ENCODE results near the gene SLC19A1.
"Not testable (repeated sequence)": the region's sequence is repeated elsewhere in the genome, so short reads cannot be mapped to it uniquely, and the experiment has no call there.

SLC19A1 gene

DNA sequence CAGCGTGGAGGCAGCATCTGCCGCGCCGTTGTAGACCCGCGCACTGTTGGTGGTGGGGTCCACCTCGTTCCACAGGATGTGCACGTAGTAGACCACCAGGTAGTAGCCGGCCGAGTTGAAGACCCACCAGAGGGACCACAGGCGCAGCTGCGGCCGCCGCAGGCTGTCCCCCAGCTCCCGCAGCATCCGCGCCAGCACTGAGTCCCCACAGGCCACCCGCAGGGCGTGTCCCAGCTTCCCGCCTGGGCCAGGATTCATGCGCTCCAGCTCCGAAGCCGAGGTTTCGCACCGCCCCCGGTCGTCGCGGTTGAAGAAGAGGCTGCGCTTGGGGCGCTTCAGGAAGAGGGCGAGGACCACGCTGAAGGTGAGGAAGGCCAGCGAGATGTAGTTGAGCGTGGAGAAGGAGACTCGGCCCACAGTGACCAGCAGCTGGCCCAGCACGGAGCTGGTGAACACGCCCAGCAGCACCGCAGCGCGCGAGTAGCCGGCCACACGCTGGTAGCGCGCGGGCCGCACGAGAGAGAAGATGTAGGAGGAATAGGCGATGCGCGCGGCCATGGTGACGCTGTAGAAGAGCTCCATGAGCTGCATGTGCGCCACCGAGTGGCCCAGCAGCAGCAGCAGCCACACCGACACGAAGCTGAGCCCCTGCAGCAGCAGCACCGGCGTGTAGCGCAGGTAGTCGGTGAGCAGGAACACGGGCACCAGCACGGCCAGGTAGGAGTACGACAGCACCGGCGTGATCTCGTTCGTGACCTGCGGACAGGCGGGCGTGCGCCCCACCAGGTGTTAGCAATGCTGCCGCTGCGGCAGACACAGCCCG is 10.6 kb downstream of the SLC19A1 start:
- DNase-seq, result no peak

DNA sequence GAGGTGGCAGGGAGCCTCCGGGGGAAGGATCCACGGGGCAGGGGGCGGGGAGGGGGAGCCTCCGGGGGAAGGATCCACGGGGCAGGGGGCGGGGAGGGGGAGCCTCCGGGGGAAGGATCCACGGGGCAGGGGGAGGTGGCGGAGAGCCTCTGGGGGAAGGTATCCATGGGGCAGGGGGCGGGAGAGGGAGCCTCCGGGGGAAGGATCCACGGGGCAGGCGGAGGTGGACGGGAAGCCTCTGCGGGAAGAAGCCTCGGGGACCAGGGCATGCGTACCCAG is 11.2 kb downstream of the SLC19A1 start:
- DNase-seq, result not testable (repeated sequence)

DNA sequence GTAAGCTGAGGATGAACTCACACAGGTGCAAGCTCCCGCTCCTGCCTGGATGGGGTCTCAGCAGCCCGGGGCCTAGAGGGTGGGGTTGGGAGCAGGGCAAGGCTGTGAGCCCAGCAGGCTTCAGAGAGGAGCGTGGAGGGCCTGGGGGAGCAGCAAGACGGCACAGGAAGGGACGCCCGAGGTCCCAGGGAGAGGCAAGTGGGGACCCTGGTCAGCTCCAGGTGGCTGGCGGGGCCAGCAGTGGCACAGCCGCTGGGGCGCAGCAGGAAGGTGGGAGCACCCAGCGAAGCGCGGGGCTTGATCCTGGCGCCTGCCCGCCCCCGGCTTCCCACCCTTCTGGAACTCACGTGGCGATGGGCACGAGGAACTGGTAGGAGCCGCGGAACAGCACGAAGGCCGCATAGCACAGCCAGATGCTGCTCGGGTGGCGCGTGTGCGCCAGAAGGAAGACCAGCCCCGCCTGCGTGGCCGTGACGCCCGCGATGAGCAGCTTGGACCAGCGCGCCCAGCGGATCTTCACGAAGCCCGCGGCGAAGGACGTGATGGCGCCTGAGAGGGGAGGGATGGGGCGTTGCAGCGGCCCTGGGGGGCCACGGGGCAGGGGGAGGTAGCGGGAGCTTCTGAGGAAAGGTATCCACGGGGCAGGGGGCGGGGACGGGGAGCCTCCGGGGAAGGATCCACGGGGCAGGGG is 11.7 kb downstream of the SLC19A1 start:
- no peak for DNase-seq

DNA sequence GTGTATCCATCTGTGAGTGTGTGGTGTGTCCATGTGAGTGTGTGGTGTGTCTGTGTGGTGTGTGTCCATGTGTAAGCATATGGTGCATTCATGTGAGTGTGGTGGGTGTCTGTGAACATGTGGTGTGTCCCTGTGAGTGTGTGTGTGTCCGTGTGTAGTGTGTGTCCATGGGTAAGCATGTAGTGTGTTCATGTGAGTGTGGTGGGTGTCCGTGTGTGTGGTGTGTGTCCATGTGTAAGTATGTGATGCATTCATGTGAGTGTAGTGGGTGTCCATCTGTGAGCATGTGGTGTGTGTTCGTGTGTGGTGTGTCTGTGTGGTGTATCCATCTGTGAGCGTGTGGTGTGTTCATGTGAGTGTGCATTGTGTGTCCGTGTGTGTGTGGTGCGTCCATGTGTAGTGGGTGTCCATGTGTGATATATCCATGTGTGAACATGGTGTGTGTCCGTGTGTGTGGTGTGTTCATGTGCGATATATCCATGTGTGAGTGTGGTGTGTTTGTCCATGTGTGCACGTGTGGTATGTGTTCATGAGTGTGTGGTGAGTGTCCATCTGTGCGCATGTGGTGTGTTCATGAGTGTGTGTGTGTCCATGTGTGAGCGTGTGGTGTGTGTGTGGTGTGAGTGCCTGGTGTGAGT is 12.3 kb downstream of the SLC19A1 start:
- DNase-seq, result no peak

DNA sequence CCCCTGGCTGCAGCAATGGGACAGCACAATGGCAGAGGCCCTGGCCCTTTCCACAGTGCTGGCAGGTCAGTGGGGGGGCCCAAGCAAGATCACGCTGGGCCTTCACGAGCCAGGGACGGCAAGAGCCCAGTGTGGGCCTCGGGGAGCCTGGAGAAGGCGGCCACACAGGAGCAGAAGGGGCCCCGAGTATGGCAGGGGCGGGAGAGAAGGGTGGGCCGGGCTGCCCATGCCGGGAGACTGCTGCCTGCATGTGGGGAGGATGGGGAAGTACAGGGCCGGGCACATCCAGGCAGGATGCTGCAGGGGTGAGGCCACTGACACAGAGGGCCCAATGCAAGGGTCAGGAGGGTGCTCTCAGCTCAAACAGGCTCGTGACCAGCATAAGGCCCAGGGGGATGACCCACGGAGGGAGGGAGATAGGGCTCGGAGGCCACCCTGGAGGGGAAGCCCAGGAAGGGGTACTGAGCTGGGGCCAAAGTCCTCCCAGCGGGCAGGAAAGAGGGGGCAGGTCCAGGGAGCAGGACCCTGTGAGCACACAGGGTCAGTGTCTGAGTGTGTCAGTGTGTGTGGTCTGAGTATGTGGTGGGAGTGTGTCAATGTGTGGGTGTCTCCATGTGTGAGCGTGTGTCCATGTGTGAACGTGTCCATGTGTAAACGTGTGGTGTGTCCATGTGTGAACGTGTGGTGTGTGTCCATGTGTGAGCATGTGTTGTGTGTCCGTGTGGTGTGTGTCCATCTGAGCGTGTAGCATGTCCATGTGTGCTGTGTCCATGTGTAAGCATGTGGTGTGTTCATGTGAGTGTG is 13.1 kb downstream of the SLC19A1 start:
- no peak for DNase-seq

DNA sequence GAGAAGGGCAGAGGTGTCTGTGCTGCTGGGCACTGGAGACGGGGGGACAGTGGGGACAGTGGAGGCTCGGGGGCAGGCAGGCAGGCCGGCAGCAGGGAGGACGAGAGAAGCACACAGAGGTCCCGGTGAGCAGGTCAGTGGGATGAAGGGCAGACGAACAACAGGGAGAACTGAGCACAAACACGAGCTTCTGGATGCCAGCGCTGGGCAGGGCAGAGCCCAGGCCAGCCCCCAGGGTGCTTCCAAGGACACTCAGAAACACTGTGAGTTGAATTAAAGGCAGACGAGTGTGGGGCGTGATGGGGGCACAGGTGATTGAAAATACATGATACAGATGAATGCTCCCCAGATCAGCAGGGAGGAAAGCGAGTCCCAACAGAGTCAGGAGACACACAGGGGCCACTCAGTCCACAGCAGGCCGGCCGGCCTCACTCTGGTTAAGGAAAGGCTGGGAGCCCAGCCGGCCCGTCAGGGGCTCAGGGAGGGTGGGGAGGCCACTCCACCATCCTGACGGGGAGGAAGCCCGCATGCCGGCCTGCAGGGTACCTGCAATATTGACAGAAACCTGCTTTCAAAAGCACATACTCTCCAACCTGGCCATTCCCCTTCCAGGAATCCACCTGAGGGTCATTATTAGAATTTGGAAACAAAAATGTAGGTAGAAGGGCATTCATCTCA is 14.1 kb downstream of the SLC19A1 start:
- DNase-seq, result no peak

DNA sequence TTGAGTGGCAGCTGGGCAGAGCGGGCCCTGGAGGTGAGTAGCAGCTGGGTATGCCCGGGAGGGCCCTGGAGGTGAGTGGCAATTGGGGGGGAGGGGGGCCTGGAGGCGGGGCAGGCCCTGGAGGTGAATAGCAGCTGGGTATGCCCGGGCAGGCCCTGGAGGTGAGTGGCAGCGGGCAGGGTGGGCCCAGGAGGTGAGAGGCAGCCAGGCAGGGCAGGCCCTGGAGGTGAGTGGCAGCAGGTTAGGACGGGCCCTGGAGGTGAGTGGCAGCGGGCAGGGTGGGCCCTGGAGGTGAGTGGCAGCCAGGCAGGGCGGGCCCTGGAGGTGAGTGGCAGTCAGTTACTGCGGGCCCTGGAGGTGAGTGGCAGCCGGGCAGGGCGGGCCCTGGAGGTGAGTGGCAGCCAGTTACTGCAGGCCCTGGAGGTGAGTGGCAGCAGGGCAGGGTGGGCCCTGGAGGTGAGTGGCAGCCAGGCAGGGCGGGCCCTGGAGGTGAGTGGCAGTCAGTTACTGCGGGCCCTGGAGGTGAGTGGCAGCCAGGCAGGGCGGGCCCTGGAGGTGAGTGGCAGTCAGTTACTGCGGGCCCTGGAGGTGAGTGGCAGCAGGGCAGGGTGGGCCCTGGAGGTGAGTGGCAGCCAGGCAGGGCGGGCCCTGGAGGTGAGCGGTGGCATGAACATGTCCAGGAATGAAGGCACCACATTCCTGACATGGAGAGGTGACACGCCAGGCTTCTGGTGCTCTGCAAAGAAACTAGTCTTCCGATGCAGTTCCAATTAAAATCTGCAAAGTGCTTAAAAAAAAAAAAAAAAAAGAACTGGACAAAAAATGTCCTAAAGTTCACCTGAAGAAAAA is 14.9 kb downstream of the SLC19A1 start:
- DNase-seq, result not testable (repeated sequence)

DNA sequence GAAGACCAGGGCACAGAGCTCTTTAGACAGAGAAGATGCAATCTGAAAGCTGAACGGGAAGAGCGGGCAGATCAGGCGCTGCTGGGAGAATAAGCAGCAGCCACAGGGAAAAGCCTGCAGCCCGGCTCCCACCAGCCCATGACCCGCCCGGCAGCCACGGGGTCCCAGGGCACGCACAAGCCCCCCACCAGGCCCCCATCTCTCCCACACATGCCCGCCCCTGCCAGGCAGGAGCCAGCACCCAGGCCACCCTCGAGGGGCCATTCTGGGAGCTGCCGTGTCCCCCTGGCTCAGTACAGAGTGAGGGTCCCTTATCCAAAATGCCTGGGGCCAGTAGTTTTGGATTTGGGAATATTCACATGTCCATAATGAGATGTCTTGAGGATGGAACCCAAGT is 16.3 kb downstream of the SLC19A1 start:
- DNase-seq, result no peak

DNA sequence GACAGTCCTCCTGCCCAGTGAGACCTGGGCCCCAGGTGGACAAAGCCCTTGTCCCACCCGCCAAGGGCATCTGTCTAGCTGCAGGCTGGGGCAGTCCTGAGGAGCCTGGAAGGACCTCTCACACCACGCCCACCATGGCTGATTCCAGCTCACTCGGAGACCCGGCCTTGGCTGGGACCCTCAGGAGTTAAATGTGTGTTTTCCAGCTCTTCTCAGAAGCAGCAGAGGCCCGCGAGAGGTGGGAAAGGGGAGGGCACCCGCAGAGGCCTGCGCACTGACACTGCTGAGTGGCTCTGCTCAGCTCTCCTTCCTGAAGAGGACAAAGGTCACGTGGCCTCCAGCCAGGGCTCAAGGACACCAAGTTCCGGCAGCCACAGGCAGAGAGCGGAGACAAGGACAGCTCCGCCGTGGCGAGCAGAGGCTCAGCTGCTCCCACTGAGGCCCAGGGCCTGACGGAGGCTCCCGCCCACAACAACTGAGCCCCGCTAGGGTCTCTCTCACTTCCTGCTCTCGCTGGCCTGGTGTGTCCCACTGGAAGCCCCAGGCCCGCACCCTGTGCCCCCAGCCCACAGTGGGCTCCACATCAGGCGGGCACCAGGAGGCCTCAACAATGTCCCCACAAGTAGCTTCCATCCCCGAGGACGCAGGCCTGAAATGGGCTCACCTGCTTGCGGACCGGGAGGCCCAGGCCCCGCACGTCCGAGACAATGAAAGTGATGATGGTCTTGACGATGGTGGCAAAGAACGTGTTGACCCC is 16.9 kb downstream of the SLC19A1 start:
- no peak for DNase-seq

DNA sequence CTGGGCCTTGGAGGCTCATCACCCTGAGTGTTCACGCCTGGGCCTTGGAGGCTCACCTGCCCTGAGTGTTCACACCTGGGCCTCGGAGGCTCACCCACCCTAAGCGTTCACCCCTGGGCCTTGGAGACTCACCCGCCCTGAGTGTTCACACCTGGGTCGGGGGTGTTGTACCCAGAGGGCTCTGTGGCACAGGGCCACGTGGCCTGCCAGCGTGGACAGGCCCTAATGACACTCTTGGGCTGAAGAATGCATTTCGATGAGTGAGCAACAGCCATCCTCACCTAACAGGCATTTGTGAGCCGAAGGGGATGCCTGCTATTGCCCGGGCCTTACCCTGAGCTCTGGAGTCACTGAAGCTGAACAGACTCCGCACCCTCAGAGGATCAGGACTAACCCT is 17.5 kb downstream of the SLC19A1 start:
- no peak for DNase-seq

DNA sequence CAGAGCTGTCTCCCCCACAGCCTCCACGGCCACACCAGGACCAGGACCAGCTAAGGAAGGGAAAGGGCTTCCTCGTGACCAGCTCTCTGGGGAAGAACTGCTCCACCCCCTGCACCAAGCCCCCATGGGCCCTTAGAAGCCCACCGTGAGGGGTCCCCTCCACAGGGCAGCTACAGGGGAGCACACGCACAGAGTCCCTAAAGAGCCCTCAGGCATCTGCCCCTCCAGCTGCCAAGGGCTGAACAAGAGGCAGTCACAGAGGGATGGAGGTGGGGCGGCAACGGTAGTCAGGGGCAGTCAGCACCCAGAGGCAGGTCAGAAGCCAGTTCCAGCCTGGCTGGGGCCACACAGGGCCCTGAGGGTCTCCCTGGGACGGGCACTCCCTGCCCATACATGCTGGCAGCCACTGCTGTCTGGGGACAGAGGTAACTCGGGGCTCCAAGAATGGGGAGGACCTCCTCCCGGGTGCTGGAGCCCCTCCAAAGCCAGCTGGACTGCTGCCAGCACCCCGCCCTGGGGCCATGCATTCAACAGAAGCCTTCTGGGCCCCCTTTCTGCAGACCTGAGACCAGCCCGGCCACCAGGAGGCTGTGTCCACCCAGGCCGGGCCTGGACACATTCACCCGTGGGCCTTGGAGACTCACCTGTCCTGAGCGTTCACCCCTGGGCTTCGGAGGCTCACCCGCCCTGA is 18.7 kb downstream of the SLC19A1 start:
- DNase-seq, result no peak

DNA sequence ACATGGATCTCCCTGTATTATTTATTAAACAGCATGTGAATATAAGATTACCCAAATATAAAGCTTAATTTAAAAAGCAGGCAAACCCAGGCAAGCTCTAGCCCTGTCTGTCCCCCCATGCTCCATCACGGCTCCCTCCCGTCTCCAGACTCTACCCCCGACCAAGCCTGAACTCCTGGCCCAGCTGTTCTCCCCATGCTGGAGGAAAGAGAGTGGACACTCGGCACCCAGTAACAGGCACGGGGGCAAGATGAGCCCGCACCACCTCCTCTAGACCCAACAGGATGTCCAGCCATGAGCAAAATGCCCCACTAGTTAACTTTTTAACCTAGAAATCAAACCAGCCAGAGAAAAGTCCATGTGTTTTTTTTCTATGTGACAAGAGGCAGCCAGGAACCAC is 19.3 kb downstream of the SLC19A1 start:
- DNase-seq, result no peak

DNA sequence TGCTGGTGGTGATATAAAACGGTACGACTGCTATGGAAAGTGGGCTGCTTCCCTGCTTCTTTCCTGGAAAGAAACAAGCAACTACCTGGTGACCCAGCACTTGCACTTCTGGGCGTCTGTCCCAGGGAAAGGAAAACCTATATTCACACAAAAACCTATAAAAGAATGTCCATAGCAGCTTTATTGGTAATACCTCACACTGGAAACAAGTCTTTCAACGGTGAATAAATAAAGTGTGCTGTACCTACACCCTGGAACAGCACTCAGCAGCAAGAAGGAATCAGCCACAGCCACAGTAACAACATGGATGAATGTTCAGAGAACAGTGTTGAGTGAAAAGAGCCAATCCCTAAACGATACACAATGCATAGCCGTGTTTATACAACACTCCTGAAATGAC is 19.9 kb downstream of the SLC19A1 start:
- no peak for DNase-seq

DNA sequence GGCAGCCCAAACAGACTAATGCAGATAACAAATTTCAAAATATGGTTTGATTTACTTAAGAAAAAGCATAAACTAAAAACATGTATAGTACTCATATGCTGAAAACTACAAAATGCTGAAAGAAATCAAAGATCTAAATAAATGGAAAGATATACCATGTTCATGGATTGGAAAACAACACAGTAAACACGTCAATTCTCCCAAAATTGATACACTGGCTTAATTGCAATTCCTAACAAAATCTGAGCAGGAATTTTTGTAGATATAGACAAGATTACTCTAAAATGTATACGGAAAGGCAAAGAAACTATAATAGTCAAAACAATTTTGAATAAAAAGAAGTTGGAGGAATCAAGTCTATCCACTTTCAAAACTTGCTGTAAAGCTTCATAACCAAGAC is 21.0 kb downstream of the SLC19A1 start:
- no peak for DNase-seq

DNA sequence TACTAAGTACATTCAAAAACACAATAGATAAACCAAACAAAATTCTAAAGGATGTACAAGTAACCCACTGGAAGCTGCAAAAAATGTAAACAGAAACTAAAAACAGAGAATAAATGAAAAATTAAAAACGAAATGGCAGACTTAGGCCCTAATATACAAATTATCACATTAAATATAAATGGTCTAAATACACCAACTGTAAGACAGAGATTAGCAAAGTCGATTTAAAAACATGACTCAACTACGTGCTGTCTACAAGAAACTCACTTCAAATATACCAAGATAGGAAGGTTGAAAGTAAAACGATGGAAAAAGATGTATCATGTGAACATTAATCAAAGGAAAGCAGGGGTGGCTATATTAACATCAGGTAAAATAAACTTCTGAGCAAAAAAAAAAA is 23.1 kb downstream of the SLC19A1 start:
- no peak for DNase-seq

DNA sequence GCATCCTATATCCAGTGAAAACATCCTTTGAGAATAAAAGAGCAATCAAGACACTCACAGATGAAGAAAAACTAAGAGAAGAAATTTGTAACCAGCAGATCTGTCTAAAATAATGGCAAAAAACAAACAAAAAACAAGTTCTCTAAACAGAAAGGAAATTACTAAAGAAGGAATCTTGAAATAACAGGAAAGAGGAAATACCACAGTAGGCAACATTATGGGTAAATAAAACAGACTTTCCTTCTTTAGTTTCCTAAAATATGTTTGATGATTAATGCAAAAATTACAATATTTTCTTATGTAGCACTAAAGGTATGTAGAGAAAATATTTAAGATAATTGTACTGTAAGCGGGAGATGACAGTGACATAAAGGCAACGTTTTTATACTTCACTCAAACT is 23.5 kb downstream of the SLC19A1 start:
- DNase-seq, result no peak

DNA sequence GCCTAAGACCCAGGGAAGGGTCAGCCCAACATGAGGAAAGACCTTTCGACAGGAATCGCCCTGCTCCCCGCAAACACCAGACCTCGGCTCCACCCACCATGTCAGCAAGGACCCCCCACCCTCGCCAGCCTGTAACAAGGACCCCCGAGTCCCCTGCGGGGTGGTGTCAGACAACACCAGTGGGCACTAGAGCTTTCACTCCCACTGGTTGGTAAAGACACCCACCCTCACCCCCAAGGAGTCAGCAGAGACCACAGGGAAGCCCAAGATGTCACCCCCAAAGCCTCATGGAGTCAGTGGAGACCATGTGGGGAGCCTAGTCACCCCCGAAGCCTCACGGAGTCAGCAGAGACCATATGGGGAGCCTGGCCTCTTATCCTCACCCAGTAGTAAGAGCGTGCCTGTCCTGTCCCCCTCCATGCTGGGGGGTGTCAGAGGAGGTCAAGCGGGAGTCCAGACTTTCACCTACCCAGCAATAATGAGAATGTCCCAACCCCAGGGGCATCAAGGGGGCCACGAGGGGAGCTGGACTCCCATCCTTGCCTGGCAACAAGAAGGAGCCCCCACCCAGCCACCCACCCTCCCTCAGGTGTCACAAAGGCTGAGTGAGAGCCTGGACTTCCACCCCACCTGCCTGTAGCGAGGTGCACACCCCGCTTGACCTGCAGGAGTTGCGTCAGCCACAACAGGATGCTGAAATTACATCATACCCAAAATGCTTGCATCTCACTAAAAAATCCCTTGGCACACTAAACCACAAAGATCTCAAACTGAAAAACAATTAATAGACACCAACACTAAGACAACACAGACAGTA is 24.8 kb downstream of the SLC19A1 start:
- no peak for DNase-seq

DNA sequence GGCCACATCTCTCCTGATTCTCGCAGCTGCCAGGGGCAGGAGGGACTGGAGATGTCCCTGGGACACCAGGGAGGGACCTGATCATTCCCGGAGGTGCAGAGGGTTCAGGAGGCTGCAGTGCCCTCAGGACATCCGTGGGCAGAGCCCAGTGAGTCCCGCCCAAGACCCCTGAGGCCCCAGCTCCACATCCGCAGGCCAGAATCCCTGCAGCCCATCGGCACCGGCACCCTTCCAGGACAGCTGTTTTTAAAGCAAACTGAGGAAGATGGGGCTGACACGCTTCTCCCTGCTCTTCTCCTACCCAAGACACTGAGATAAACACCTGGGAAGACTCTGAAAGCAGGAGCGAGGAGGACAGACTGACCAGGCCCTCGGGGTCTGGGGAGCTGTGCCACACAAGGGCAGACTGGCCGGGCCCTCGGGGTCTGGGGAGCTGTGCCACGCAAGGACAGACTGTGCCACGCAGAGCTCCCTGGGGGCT is 25.5 kb downstream of the SLC19A1 start:
- DNase-seq, result no peak

DNA sequence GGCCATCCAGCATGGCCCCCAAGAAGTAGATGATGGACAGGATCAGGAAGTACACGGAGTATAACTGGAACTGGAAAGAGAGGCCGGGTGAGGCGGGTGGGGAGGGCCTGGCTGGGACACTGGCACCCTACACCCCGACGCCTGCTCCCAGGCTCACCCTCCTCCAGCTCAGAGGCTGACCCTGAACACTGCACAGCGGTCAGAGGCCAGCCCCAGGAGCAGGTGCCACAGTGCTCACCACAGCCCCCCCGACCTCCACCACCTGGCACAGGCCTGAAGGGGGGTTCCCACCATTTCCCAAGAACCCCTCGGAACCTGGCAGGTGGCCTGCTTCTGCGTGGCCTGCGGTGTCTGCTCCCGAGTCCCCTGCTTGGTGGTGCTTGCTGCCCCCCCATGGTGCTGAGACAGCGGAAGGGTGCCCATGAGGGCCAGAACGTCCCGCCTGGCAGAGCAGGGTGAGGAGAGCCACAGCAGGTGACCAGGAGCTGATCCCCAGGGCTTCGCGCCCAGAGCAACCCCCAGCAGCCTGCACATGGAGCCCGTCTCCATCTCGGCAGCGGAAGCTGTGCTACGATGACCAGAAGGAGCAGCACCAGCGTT is 26.1 kb downstream of the SLC19A1 start:
- DNase-seq, result no peak

Measured in eye (tissue), 1 donor.